K562 (cell line): ENCODE measurements around the gene NR2F2. TPM values are rescaled to one million over a fixed set of nuclear protein-coding genes. Genes with fewer than 3 reads are reported as not detected.

Experiments
- ARID2 ChIP-seq: fragments of 450-650 bp; IDR thresholded peaks from 2 replicates; pipeline ENCODE4 v1.6.1; 2017; ENCODE audit warnings: antibody characterized with exemption, mild to moderate bottlenecking
- ATF1 ChIP-seq, 2 experiments: fragments of 450-650 bp in 1 of 2; IDR thresholded peaks; 2 replicates each; pipeline ENCODE4 v1.6.1; 2016; ENCODE audit warnings: missing compliant biosample characterization in 1 of 2, missing genetic modification characterization in 1 of 2
- CC2D1A ChIP-seq: fragments of 450-650 bp; IDR thresholded peaks from 2 replicates; pipeline ENCODE4 v1.6.1; 2017; ENCODE audit warnings: mild to moderate bottlenecking
- CREB5 ChIP-seq: fragments of 250-450 bp; sonication (Bioruptor Pico); IDR thresholded peaks from 2 replicates; pipeline ENCODE4 v1.5.0; 2020; ENCODE audit warnings: mild to moderate bottlenecking
- PHTF2 ChIP-seq: fragments of 250-450 bp; sonication (Bioruptor Pico); IDR thresholded peaks from 2 replicates; pipeline ENCODE4 v1.5.0; 2021; ENCODE audit warnings: mild to moderate bottlenecking
- POLR2B ChIP-seq: fragments of 450-650 bp; IDR thresholded peaks from 2 replicates; pipeline ENCODE4 v1.6.1; 2018; ENCODE audit warnings: low read depth; ENCODE audit not compliant: partially characterized antibody
- RBBP5 ChIP-seq: fragments of 200-600 bp; sonication (generic); IDR thresholded peaks from 2 replicates; pipeline ENCODE4 v1.6.1; 2012; ENCODE audit warnings: borderline replicate concordance, mild to moderate bottlenecking, low read length, control low read depth, inconsistent platforms; ENCODE audit not compliant: insufficient read depth, poor library complexity, severe bottlenecking
- SMARCA5 ChIP-seq: fragments of 450-650 bp; IDR thresholded peaks from 2 replicates; pipeline ENCODE4 v1.6.1; 2016
- STAT6 ChIP-seq: sonication (generic); formaldehyde crosslinking; IDR thresholded peaks from 2 replicates; pipeline ENCODE4 v1.8.1; 2023; ENCODE audit warnings: mild to moderate bottlenecking, missing genetic modification reagents
- TRIM24 ChIP-seq, 2 experiments: fragments of 450-650 bp; IDR thresholded peaks; 2 replicates each; pipeline ENCODE4 v1.6.1; 2016
- ZNF121 ChIP-seq: sonication (generic); formaldehyde crosslinking; conservative IDR thresholded peaks from 2 replicates; pipeline ENCODE4 v1.8.0; 2022; ENCODE audit warnings: missing genetic modification reagents
- ZNF140 ChIP-seq: fragments of 250-450 bp; sonication (Bioruptor Pico); IDR thresholded peaks from 2 replicates; pipeline ENCODE4 v1.8.0; 2021; ENCODE audit warnings: moderate library complexity, mild to moderate bottlenecking, inconsistent platforms
- polyA plus RNA-seq, 8 experiments: library from polyadenylated mRNA; depleted of rRNA in 4 of 8; stranded (reverse) in 5 of 8; unstranded in 3 of 8; fragments of >200 nt; fragmentation: Nextera tagmentation in 2 of 8; fragmentation: Illumina TruSeq in 1 of 8; extraction: Ambion mirVana in 2 of 8; extraction: Trizol in 1 of 8; gene quantifications; 2 replicates each; pipeline versions ENCODE4 v1.2.1 to v1.2.3, GENCODE V29; 2011 to 2014; ENCODE audit warnings: inconsistent platforms in 1 of 8, missing spikeins in 1 of 8
- total RNA-seq, 7 experiments: library from RNA; depleted of rRNA in 6 of 7; stranded (reverse); fragments of >200 nt in 6 of 7; fragmentation: Illumina TruSeq in 2 of 7; extraction: Trizol in 2 of 7; gene quantifications; 2 replicates each; pipeline versions ENCODE4 v1.2.1 to v1.2.3, GENCODE V29; 2011 to 2021; ENCODE audit warnings: low replicate concordance in 1 of 7

NR2F2 gene
- total and polyA plus RNA-seq, 9 of the 15 experiments (the other 6 are each of a cell fraction or from before 2014, with no cell fraction given): 6.0 to 51.8 (median 11.1) TPM

GRCh38 chr15:96337365-96338023, 7.0 kb downstream of the NR2F2 start (continued):
- TF ChIP-seq CREB5 (CRISPR knock-in tag) (no peak), RBBP5 (peak; percentile 13), STAT6 (no peak), ARID2 (no peak), ATF1 (CRISPR knock-in tag; IDR thresholded peaks at IDR 0.05) (no peak), ATF1 (tag; IDR thresholded peaks at IDR 0.05) (no peak), ZNF140 (CRISPR knock-in tag) (no peak), ZNF121 (no peak), SMARCA5 (no peak), CC2D1A (no peak), TRIM24 (IDR thresholded peaks at IDR 0.05) (no peak), PHTF2 (CRISPR knock-in tag) (no peak), POLR2B (no peak)
